ENCODE results near the gene GRIK1.

DNA sequence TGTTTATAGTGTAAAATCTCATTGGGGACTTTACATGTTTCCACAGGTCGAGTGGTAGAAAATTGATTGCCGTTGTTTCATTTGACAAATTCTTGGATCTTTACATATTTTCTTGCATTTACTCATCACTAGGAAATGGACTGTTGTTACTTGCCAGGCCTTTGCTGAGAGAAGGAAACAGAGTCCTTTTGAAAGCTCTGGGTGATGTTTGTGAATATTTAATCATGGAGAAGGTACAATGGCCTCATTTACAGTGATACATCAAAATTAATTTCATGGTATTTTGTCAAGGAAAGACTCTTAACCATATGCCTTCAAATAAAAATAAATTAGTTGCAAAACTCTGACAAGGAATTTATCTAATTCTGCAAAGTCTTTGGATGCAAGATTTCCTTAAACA is 198.0 kb downstream of the GRIK1 start:
- TF ChIP-seq, protein P1, sequence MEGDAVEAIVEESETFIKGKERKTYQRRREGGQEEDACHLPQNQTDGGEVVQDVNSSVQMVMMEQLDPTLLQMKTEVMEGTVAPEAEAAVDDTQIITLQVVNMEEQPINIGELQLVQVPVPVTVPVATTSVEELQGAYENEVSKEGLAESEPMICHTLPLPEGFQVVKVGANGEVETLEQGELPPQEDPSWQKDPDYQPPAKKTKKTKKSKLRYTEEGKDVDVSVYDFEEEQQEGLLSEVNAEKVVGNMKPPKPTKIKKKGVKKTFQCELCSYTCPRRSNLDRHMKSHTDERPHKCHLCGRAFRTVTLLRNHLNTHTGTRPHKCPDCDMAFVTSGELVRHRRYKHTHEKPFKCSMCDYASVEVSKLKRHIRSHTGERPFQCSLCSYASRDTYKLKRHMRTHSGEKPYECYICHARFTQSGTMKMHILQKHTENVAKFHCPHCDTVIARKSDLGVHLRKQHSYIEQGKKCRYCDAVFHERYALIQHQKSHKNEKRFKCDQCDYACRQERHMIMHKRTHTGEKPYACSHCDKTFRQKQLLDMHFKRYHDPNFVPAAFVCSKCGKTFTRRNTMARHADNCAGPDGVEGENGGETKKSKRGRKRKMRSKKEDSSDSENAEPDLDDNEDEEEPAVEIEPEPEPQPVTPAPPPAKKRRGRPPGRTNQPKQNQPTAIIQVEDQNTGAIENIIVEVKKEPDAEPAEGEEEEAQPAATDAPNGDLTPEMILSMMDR (conservative IDR thresholded peaks at IDR 0.05 in 1 of 2, IDR thresholded peaks at IDR 0.05 in 1 of 2; ENCODE audit: extremely low read depth in 1 of 2, insufficient read depth in 1 of 2, low read depth in 1 of 2, low read length in 2 of 2), result no peak
- no peak for TF ChIP-seq EZH2 (IDR thresholded peaks at IDR 0.05; ENCODE audit: borderline replicate concordance, low read length)
